ENCODE measurements around the gene SLC24A3. TPM values are rescaled to one million over a fixed set of nuclear protein-coding genes. Genes with fewer than 3 reads are reported as not detected.

The SLC24A3 gene
- total RNA-seq, 1 experiment from 2014 or later: not detected

DNA sequence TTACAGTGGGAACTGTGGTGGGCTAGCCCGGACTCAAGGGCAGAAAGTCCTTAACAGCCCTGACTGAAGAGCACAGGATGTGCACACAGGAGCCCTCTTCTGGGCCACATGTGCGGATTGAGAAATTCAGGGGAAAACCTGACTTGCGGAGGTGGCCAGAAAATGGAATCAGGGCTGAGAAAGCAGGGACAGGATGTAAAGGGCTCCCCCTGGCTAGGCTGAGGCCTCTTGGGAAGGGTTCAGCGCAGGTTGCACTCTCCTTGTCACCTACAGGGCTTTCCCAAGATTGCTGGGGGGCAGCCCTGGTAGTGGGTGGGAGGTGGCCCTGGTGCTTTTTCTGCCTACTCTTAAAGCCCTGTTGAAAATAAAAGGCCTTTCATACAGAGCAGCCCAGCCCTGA, 251.2 kb downstream of the SLC24A3 start:
- no peaks in the 10 kb centered on the region for H3K4me1 ChIP-seq (ENCODE audit: control insufficient read depth, insufficient read depth, low read length)
- no peak for DNase-seq (ENCODE audit: low read depth, low spot score)
- no peak overlapping the region for H3K4me3 ChIP-seq (ENCODE audit: low read depth in 2 of 2, low read length in 2 of 2)
- peaks cover 3% of the 10 kb centered on the region; the same call in 1 of the 2 replicates for H3K27me3 ChIP-seq (ENCODE audit: control insufficient read depth, insufficient read depth, low read length)
- ATAC-seq: no peak
- ChIA-PET POLR2A (no interaction called here), CTCF (no interaction called here)
- H3K27ac ChIP-seq (ENCODE audit: low read length): no peak overlapping the region
- in situ Hi-C loops (cut with HindIII; ENCODE audit: low pct_unique_long_range_greater_than_20kb, low sequenced_read_pairs): no loop called here
- no peaks in the 10 kb centered on the region for H3K36me3 ChIP-seq (ENCODE audit: control insufficient read depth, insufficient read depth, low read length)
- intact Hi-C loops (cut with micrococcal nuclease; ENCODE audit: unreplicated experiment): no loop called here
- TF ChIP-seq REST (IDR thresholded peaks at IDR 0.05; ENCODE audit: insufficient read depth in 1 of 2, low read depth in 2 of 2, low read length in 1 of 2): no peak
- no peak for TF ChIP-seq POLR2AphosphoS5 (IDR thresholded peaks at IDR 0.05; ENCODE audit: low read depth, low read length)
- TF ChIP-seq TCF7L2 (IDR thresholded peaks at IDR 0.05; ENCODE audit: low read depth, low read length): no peak
- no peak for TF ChIP-seq SIN3A (IDR thresholded peaks at IDR 0.05; ENCODE audit: borderline replicate concordance, insufficient read depth, low read depth, low read length)
- TF ChIP-seq, protein P1, sequence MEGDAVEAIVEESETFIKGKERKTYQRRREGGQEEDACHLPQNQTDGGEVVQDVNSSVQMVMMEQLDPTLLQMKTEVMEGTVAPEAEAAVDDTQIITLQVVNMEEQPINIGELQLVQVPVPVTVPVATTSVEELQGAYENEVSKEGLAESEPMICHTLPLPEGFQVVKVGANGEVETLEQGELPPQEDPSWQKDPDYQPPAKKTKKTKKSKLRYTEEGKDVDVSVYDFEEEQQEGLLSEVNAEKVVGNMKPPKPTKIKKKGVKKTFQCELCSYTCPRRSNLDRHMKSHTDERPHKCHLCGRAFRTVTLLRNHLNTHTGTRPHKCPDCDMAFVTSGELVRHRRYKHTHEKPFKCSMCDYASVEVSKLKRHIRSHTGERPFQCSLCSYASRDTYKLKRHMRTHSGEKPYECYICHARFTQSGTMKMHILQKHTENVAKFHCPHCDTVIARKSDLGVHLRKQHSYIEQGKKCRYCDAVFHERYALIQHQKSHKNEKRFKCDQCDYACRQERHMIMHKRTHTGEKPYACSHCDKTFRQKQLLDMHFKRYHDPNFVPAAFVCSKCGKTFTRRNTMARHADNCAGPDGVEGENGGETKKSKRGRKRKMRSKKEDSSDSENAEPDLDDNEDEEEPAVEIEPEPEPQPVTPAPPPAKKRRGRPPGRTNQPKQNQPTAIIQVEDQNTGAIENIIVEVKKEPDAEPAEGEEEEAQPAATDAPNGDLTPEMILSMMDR (IDR thresholded peaks at IDR 0.05): no peak
- BruUV-seq (replicated peaks): no TSS peak
- H3K9me3 ChIP-seq (ENCODE audit: control insufficient read depth, insufficient read depth, low read depth, low read length): no peaks in the 10 kb centered on the region

DNA sequence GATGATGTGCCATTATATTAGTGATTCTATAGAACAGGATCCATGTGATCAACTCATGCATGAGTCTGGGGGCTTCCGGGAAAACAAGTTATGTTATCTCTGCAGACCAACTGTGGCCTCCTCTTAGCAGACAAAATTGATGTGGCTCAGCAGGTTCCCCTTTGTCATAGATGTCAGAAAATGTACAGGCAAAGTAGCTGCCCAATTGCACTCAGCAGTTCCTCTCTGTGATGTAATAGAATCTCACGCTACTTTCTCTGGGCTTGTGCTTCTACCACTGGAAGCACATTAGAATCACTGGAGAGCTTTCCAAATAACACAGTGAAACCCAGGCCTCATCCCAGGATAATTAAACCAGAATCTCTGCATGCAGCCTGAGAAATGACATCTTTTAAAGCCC, 253.1 kb downstream of the SLC24A3 start:
- in situ Hi-C loops (cut with HindIII; ENCODE audit: low pct_unique_long_range_greater_than_20kb, low sequenced_read_pairs): no loop called here
- Histone ChIP-seq H3K4me1 (ENCODE audit: control insufficient read depth, insufficient read depth, low read length) (no peaks in the 10 kb centered on the region), H3K36me3 (ENCODE audit: control insufficient read depth, insufficient read depth, low read length) (no peaks in the 10 kb centered on the region), H3K4me3 (ENCODE audit: low read depth in 2 of 2, low read length in 2 of 2) (no peak overlapping the region), H3K27me3 (ENCODE audit: control insufficient read depth, insufficient read depth, low read length) (peaks cover 5% of the 10 kb centered on the region), H3K27ac (ENCODE audit: low read length) (no peak overlapping the region), H3K9me3 (ENCODE audit: control insufficient read depth, insufficient read depth, low read depth, low read length) (no peaks in the 10 kb centered on the region)
- ChIA-PET POLR2A (no interaction called here), CTCF (no interaction called here)
- no TSS peak for BruUV-seq (replicated peaks)
- intact Hi-C loops (cut with micrococcal nuclease; ENCODE audit: unreplicated experiment): no loop called here
- DNase-seq (ENCODE audit: low read depth, low spot score) (no peak), ATAC-seq (no peak)
- TF ChIP-seq POLR2AphosphoS5 (IDR thresholded peaks at IDR 0.05; ENCODE audit: low read depth, low read length) (no peak), REST (IDR thresholded peaks at IDR 0.05; ENCODE audit: insufficient read depth in 1 of 2, low read depth in 2 of 2, low read length in 1 of 2) (no peak), TCF7L2 (IDR thresholded peaks at IDR 0.05; ENCODE audit: low read depth, low read length) (no peak), SIN3A (IDR thresholded peaks at IDR 0.05; ENCODE audit: borderline replicate concordance, insufficient read depth, low read depth, low read length) (no peak)
- TF ChIP-seq, protein P1 (IDR thresholded peaks at IDR 0.05): no peak

Measured in Panc1 (cell line).